ENCODE data around the gene ZSWIM6. TPM values are rescaled to one million over a fixed set of nuclear protein-coding genes. Genes with fewer than 3 reads are reported as not detected.

The ZSWIM6 gene
- polyA plus RNA-seq, 1 donor from 2014 or later, result 0.60 TPM

DNA sequence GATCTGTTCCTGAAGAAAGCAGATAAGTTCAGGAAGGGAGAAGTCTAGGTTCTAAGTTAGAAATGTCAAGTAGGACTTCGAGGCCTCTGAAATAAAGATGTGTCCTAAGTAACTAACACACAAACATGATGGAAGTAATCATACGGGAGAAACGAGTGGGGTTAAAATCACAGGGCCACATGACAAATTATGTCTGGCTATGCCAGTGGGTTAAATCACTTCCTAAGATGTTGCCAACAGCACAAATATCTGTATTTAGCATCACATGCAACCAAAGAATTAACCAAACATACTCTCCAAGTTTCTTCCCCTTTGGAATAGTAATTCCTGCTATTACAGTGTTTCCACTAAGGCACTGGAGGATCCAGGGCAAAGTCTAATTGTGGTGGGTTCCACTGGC is 13.7 kb upstream of the ZSWIM6 start:
- peaks cover 12 to 21% (median 18%) of the 10 kb centered on the region in 3 donors for H3K4me1 Mint-ChIP-seq
- peaks cover 3% of the 10 kb centered on the region for H3K27me3 Mint-ChIP-seq
- H3K27ac Mint-ChIP-seq, result no peak overlapping the region
- H3K9me3 Mint-ChIP-seq, result no peaks in the 10 kb centered on the region
- H3K4me3 Mint-ChIP-seq, result no peak overlapping the region
- peaks cover 3% of the 10 kb centered on the region for H3K36me3 Mint-ChIP-seq

DNA sequence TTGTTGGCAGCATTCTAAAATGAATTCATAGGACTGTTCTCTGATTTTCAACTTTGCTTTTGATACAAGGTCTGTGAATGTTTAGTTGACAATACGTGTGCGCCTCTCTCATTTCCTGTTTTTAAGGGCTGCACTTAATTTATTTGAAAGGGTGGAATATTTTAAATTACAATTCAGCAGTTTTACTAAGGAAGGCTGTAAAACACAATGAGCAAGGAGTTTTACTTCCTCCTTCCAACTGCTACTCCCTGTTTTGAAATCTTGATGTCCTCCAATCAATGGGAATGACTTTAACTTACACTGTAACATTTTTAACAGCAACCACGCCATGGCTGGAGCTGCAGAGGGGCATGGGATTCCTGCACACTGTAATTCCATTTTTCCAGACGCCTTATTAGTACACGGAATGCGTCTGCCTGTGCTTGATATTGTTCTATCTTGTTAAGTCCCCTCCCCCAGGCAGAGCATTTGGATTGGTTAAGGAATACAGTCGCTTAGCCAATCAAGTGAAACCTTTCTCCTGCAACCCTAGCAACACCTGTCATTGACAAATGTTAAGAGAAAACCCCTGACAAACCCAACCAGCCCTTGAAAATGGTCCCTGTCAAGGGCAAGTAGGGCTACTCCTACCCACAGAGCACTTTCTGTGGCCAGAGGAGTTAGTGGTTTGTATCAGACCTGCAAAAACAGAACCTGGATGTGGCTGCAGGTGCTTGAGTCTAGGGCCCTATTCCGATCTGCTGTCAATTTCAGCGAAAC is 12.5 kb upstream of the ZSWIM6 start:
- H3K9me3 Mint-ChIP-seq, result no peaks in the 10 kb centered on the region
- H3K27ac Mint-ChIP-seq, result peak overlapping the region; percentile 32 to 91 (median 71)
- peaks cover 8% of the 10 kb centered on the region for H3K36me3 Mint-ChIP-seq
- peaks cover 3% of the 10 kb centered on the region for H3K27me3 Mint-ChIP-seq
- peak overlapping the region; percentile 67 to 92 (median 84) for H3K4me3 Mint-ChIP-seq
- H3K4me1 Mint-ChIP-seq, result peaks cover 12 to 23% (median 21%) of the 10 kb centered on the region in 3 donors

DNA sequence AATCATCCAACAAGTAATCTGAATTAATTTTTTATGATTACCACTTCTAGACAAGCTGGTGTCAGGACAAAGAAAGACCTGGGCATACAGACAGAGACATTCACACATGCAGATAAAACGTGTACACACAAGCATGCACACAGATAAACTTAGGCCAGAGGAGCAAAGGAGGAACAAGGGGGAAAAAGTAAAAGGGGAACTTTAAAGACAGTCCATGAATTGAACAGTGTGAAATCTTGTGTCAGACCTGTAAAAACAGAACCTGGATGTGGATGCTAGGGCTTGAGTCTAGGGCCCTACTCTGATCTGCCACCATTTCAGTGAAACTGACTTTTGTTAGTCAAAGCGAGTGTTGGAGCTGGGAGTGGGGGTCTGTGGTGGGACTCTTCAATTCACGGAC is 11.2 kb upstream of the ZSWIM6 start:
- Mint-ChIP-seq H3K36me3 (peaks cover 8% of the 10 kb centered on the region), H3K4me3 (no peak overlapping the region), H3K9me3 (no peaks in the 10 kb centered on the region), H3K4me1 (peaks cover 12 to 23% (median 21%) of the 10 kb centered on the region in 3 donors), H3K27ac (no peak overlapping the region), H3K27me3 (peaks cover 5% of the 10 kb centered on the region)

DNA sequence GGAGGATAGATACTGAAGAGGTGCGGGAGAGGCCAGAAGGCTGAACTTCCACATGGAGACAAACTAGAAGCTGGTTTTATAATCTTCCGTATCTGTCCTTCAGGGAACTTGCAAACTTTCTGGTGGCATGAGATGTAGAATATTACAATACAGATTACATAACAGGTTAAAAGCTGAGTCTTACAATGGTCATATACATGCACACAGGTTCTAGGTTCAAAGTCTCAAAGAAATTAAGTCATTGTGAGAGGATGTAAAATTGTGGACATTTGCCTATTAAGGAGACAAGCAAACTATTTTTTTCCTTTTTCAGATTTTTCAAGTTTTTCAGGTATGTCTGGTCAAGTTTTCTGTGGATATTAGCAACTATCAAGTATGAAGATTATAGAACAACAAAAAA is 10.4 kb upstream of the ZSWIM6 start:
- Mint-ChIP-seq H3K4me1 (peaks cover 12 to 23% (median 21%) of the 10 kb centered on the region in 3 donors), H3K4me3 (no peak overlapping the region), H3K27ac (no peak overlapping the region), H3K9me3 (no peaks in the 10 kb centered on the region), H3K36me3 (peaks cover 8% of the 10 kb centered on the region), H3K27me3 (peaks cover 5% of the 10 kb centered on the region)

DNA sequence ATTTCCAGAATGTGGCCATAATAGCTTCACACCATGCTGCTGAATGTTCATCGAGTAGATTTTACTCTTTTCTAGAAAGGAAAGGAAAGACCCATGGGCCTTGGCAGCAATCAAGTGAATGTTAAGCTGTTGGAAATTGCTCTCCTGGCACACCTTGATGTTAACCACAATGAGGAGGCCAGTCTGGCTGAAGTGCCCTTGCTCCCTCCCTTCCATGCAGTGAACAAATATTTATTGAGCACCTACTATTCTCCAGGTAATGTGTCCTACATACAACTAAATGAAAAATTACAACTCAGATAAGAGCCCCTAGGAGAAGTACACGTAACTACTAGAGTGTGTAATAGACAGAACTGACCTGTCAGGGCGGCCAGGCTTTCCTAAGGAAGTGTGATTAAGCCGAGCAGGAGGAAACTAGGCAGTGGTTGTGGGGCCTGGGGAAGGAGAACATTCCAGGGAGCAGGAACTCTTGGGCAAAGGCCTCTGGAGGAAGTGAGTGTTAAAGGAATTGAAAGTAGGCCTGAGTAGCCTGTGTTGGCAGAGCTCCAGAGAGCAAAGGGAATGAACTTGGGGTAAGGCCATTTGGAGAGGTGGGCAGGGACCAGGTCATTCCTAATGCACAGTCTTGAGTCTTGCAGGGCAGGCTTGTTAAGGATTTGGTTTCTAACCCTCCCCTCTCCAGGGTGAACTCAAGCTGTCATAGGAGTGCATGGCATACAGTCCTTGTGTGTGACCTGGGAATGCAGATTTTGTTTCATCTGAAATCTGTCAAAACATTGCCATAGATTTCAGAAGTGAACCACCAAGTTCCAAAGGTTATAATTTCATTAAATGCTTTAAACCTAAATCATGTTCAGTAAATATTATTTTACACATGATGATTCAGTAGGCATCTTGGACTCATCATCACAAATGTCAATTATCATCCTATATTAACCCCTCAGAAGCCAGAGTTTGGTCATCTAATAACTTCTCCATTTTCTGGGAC is 9.0 kb upstream of the ZSWIM6 start:
- Mint-ChIP-seq H3K4me3 (no peak overlapping the region), H3K9me3 (no peaks in the 10 kb centered on the region), H3K27ac (no peak overlapping the region), H3K4me1 (peaks cover 12 to 30% (median 26%) of the 10 kb centered on the region in 3 donors), H3K36me3 (peaks cover 8% of the 10 kb centered on the region), H3K27me3 (peaks cover 5% of the 10 kb centered on the region)

DNA sequence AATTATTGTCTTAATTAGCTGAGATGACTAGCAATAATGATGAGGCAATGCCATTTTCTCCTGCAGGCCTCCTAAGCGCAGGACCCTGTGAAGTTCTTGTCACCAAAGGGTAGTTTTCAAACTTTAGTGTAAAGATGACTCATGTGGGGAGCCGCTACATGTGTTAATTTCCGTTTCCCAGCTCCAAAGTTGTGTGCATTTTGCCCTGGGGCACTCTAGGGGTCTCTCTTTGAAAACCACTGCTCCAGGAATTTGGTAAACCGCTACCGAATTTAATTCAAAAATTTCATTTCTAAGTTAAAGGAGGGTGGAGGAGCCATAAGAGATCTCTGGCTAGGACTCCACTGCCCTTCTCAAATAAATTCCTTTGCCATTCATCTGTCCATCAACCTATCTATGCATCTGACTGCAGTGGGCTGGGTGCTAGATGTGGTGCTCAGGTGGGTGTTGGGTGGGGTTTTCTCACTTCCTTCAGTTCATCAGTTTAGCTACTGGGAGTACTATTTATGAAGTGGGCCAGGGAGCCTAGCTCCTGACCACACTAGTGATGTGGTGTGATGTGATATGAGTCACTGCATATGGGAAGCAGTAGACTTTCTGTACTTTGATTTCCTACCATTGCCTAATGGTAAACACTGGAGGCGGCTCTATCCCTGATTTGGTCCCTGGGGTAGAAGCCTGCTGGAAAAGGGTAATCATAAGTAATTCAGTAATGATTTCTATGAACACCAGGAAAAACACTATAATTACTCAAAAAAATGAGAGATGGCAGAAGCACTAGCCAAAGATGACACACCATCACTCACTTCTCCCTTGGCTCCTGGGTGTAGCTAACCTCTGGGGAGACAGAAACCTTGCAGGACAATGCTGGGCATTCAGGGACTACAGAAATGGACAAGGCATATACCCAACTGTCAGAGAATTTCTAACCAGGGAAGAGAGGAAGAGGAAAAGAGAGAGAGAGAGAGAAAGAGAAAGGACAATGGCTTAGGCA is 4.0 kb upstream of the ZSWIM6 start:
- peaks cover 17 to 29% (median 28%) of the 10 kb centered on the region in 3 donors for H3K4me1 Mint-ChIP-seq
- peaks cover 2% of the 10 kb centered on the region for H3K27me3 Mint-ChIP-seq
- peak overlapping the region in 2 of 3 donors; percentile 4 to 74 for H3K27ac Mint-ChIP-seq
- no peaks in the 10 kb centered on the region for H3K9me3 Mint-ChIP-seq
- H3K36me3 Mint-ChIP-seq, result peaks cover 4% of the 10 kb centered on the region
- peak overlapping the region in 2 of 4 donors; percentile 47 to 88 for H3K4me3 Mint-ChIP-seq

DNA sequence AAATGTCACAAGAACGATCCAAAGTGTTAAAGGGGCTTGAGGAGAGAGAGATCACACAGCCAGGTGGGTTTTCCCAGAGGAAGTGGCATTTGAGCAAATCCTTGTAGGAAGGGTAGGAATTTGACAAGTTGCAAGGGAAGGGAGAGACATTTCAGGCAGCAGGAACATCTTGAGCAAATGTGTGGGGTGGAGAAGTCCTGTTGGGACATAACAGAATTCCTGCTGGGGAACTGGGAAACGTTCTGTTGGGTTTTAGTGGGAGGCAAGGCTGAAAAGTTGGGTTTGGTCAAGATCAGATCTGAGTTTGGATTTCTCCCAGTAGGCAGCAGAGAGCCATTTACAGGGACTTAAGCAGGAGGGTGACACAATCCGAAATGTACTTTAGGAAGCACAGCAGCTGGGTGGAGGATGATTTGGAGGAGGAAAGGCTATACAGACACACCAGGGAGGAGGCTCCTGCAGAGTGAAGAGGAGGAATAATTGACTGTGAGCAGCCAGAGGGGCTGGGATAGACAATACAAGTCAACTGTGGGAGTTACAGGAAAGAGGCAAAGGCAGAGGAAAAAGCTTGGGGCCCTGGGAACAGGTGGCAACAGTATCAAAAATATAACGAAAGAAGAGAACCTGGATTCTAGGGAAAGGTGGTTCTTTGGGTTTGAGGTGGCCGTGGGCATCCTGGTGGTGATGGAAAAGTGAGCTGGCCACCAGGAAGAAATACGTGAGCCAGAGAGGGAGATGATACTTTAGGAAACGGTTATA is 3.1 kb upstream of the ZSWIM6 start:
- H3K4me3 Mint-ChIP-seq, result peak overlapping the region; percentile 65 to 96 (median 92)
- H3K36me3 Mint-ChIP-seq, result no peaks in the 10 kb centered on the region
- peak overlapping the region in 2 of 3 donors; percentile 4 to 74 for H3K27ac Mint-ChIP-seq
- peaks cover 4% of the 10 kb centered on the region for H3K27me3 Mint-ChIP-seq
- no peaks in the 10 kb centered on the region for H3K9me3 Mint-ChIP-seq
- H3K4me1 Mint-ChIP-seq, result peaks cover 19 to 31% (median 24%) of the 10 kb centered on the region in 3 donors

DNA sequence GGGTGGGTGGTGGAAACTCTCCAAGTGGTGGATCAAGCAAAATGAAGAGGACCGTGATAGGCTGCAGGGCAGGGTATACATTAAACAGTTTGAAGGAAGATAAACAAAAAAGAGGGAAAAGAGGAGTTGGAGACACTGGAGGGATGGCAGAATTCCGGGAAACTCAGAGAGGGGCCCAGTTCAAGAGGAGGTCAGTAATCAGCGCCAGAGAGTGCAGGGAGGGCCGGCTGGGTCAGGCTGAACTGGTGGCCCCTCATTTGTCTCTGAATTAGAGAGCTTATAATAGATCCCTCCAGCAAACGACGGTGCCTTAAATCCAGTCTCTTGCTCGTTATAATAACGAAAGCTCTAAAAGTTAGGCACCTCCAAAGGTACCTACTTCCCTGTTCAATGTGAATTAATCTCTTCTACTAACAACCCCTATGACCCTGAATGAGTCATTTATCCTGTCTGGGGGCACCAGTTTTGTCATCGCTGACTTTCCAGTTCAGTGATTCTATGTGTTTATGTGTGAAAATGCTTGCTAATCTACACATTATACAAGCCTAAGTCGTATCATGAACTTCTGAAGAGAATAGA is 2.4 kb upstream of the ZSWIM6 start:
- peak overlapping the region; percentile 65 to 85 (median 74) for H3K27ac Mint-ChIP-seq
- peaks cover under 1% of the 10 kb centered on the region for H3K36me3 Mint-ChIP-seq
- no peaks in the 10 kb centered on the region for H3K9me3 Mint-ChIP-seq
- peaks cover 26 to 37% (median 29%) of the 10 kb centered on the region in 3 donors for H3K4me1 Mint-ChIP-seq
- peaks cover 7% of the 10 kb centered on the region for H3K27me3 Mint-ChIP-seq
- peak overlapping the region; percentile 87 to 96 (median 92) for H3K4me3 Mint-ChIP-seq

DNA sequence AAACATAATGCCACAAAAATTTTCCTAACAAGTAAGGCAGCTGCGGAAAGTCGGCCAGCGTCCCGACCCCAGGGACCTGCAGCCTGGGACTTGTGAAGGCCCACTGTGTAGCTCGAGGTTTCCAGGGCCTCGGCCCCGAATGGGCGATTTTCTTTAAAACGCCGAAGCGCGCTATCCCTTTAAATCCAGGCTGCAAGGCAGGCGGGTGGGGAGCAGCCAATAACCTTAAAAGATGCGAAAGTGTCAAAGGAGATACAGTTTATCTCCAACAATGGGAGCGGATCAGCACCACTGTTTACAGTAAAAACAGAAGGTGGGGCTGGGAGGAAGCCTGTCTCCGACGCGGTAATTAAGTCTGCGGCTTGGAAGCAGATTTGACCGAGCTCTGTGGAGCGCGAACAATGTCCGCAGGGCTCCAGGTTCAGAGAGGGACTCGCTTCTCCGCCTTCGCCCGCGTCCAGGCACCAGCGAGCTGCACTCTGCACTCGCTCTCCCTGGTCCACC is 1.7 kb upstream of the ZSWIM6 start:
- Mint-ChIP-seq H3K4me3 (peak overlapping the region; percentile 87 to 96 (median 92)), H3K9me3 (no peaks in the 10 kb centered on the region), H3K4me1 (peaks cover 33 to 42% (median 36%) of the 10 kb centered on the region in 3 donors), H3K27me3 (peaks cover 5% of the 10 kb centered on the region), H3K36me3 (peaks cover 3% of the 10 kb centered on the region), H3K27ac (peak overlapping the region; percentile 74 to 92 (median 85))

DNA sequence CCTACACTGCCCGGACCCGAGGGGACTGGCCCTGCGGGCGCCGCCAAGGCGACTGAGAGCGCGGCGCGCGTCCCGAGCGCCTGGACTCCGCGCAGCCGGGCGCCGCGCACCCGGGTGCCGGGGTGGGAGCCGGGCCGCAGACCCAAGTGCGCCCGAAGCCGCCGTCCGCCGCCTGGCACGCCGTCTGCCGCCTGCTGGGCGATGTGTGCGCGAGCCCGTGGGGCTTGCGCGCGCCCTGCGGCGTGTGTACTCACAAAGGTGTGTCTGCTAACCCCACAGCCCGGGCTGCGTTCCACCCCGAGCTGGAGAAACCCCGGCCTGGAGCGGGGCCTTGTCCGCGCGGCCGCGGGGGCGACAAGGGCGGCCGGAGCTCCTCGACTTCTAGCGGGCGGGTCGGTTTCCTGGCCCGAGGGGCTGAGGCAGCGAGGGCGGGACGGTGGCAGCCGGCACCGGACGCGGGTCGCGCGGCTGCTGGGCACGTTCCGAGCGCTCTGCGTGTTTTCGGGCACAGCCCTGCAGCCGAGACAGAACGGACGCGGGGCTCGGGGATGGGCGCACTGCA is 1.1 kb upstream of the ZSWIM6 start:
- H3K9me3 Mint-ChIP-seq, result no peaks in the 10 kb centered on the region
- peak overlapping the region; percentile 88 to 98 (median 95) for H3K4me3 Mint-ChIP-seq
- peaks cover 5% of the 10 kb centered on the region for H3K36me3 Mint-ChIP-seq
- H3K4me1 Mint-ChIP-seq, result peaks cover 35 to 42% (median 36%) of the 10 kb centered on the region in 3 donors
- H3K27me3 Mint-ChIP-seq, result peaks cover 5% of the 10 kb centered on the region
- peak overlapping the region; percentile 74 to 97 (median 92) for H3K27ac Mint-ChIP-seq

DNA sequence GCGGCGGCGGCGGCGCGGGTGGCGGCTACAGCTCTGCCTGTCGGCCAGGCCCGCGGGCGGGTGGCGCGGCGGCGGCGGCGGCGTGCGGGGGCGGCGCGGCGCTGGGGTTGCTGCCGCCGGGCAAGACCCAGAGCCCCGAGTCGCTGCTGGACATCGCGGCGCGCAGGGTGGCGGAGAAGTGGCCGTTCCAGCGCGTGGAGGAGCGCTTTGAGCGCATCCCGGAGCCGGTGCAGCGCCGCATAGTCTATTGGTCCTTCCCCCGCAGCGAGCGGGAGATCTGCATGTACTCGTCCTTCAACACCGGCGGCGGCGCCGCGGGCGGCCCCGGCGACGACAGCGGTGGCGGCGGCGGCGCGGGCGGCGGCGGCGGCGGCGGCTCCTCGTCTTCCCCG is 296 bp downstream of the ZSWIM6 start:
- Mint-ChIP-seq H3K36me3 (peaks cover 9% of the 10 kb centered on the region), H3K4me1 (peaks cover 38 to 41% (median 40%) of the 10 kb centered on the region in 3 donors), H3K27me3 (peaks cover 5% of the 10 kb centered on the region), H3K9me3 (peaks cover 0 to 2% (median 0%) of the 10 kb centered on the region in 3 donors), H3K4me3 (peak overlapping the region; percentile 88 to 98 (median 95)), H3K27ac (peak overlapping the region; percentile 84 to 97 (median 87))

DNA sequence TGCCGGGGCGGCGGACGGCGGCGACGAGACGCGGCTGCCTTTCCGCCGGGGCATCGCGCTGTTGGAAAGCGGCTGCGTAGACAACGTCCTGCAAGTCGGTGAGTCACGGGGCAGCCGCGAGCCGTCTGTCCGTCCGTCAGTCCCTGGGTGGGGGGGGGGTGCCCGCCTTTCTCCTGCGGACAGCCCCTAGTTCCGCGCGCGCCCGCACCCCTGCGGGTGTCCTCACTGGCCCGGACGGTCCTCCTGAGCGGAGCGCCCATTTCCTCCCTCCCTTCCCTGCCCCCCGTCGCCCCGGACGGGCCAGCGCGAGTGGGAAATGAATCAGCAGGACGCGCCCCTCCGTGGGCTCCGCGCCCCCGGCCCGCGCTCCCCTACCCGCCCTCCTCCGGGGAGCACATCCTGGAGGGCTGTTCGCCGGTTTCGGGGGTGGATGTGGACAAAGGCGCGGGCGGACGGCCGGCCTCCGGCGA is 828 bp downstream of the ZSWIM6 start:
- Mint-ChIP-seq H3K4me3 (peak overlapping the region; percentile 52 to 98 (median 82)), H3K36me3 (peaks cover 10% of the 10 kb centered on the region), H3K4me1 (peaks cover 35 to 42% (median 41%) of the 10 kb centered on the region in 3 donors), H3K9me3 (peaks cover 0 to 3% (median 0%) of the 10 kb centered on the region in 3 donors), H3K27me3 (peaks cover 5% of the 10 kb centered on the region), H3K27ac (no peak overlapping the region)
